GM23338 (cell line): ENCODE results near the gene CTNNA1. TPM values are rescaled to one million over a fixed set of nuclear protein-coding genes. Genes with fewer than 3 reads are reported as not detected.

Experiments used
- ATAC-seq: fragments of 200-7000 bp; cut with Tn5 transposase; 3 replicates; pipeline ENCODE4 v1.9.1; 2020
- DNase-seq: peaks from one replicate; pipeline ENCODE4 v3.0.0-alpha.2; 2015; ENCODE audit warnings: low spot score
- H2AFZ ChIP-seq: fragments of 200-600 bp; sonication (generic); 2 replicates; pipeline ENCODE4 v1.8.0; 2016; ENCODE audit warnings: antibody characterized with exemption, mild to moderate bottlenecking, moderate library complexity
- H3F3A ChIP-seq: fragments of 200-600 bp; sonication (generic); replicated peaks from 2 replicates; pipeline ENCODE4 v1.8.0; 2017; ENCODE audit warnings: antibody characterized with exemption, mixed run types, low read depth
- H3K27ac ChIP-seq: fragments of 200-600 bp; sonication (generic); 2 replicates; pipeline ENCODE4 v1.6.1; 2016; ENCODE audit warnings: low read depth
- H3K27me3 ChIP-seq: fragments of 200-600 bp; sonication (generic); 2 replicates; pipeline ENCODE4 v1.8.0; 2016; ENCODE audit warnings: mild to moderate bottlenecking, mixed run types, moderate library complexity; ENCODE audit not compliant: insufficient read depth
- H3K36me3 ChIP-seq: fragments of 200-600 bp; sonication (generic); 2 replicates; pipeline ENCODE4 v1.8.0; 2016; ENCODE audit warnings: mild to moderate bottlenecking; ENCODE audit not compliant: insufficient read depth
- H3K4me1 ChIP-seq: fragments of 200-600 bp; sonication (generic); 2 replicates; pipeline ENCODE4 v1.8.0; 2016; ENCODE audit warnings: mild to moderate bottlenecking, moderate library complexity; ENCODE audit not compliant: insufficient read depth
- H3K4me2 ChIP-seq: fragments of 200-600 bp; sonication (generic); 2 replicates; pipeline ENCODE4 v1.7.1; 2017; ENCODE audit warnings: mixed run types
- H3K4me3 ChIP-seq: fragments of 200-600 bp; sonication (generic); 2 replicates; pipeline ENCODE4 v1.6.1; 2016; ENCODE audit warnings: mixed run types
- H3K79me2 ChIP-seq: fragments of 200-600 bp; sonication (generic); replicated peaks from 2 replicates; pipeline ENCODE4 v1.8.0; 2017; ENCODE audit warnings: mild to moderate bottlenecking; ENCODE audit not compliant: insufficient read depth
- H3K9me2 ChIP-seq: fragments of 200-600 bp; sonication (generic); 2 replicates; pipeline ENCODE4 v1.8.0; 2017; ENCODE audit not compliant: insufficient read depth
- H4K20me1 ChIP-seq: fragments of 200-600 bp; sonication (generic); replicated peaks from 2 replicates; pipeline ENCODE4 v1.8.0; 2017; ENCODE audit warnings: mild to moderate bottlenecking; ENCODE audit not compliant: insufficient read depth
- H3K27ac Mint-ChIP-seq: 2 replicates; pipeline ENCODE4 v1.8.0; 2020; ENCODE audit warnings: inconsistent platforms, mild to moderate bottlenecking, moderate library complexity, mixed read lengths
- H3K27me3 Mint-ChIP-seq: 3 replicates; pipeline ENCODE4 v1.8.0; 2022; ENCODE audit warnings: low read depth, mild to moderate bottlenecking, moderate library complexity, mixed read lengths, inconsistent platforms; ENCODE audit not compliant: insufficient read depth, poor library complexity
- H3K36me3 Mint-ChIP-seq: 3 replicates; pipeline ENCODE4 v1.8.0; 2021; ENCODE audit warnings: low read depth, mild to moderate bottlenecking, inconsistent platforms, moderate library complexity, mixed read lengths
- H3K4me1 Mint-ChIP-seq: 3 replicates; pipeline ENCODE4 v1.8.0; 2020; ENCODE audit warnings: mild to moderate bottlenecking, inconsistent platforms, mixed read lengths
- H3K4me3 Mint-ChIP-seq: 3 replicates; pipeline ENCODE4 v1.8.0; 2021; ENCODE audit warnings: moderate library complexity, mild to moderate bottlenecking, inconsistent platforms, mixed read lengths
- H3K9me3 Mint-ChIP-seq: 3 replicates; pipeline ENCODE4 v1.8.0; 2020; ENCODE audit warnings: moderate library complexity, mild to moderate bottlenecking, inconsistent platforms, mixed read lengths
- CTCF ChIP-seq, 2 experiments: fragments of 200-600 bp in 1 of 2; sonication (generic) in 1 of 2; conservative IDR thresholded peaks; 2 replicates each; pipeline versions ENCODE4 v1.5.1 to v1.6.1; 2016 to 2017; ENCODE audit warnings: antibody characterized with exemption in 2 of 2, low read depth in 2 of 2, mild to moderate bottlenecking in 2 of 2, moderate library complexity in 1 of 2
- EZH2 ChIP-seq: fragments of 200-600 bp; sonication (generic); IDR thresholded peaks from one replicate; pipeline ENCODE4 v1.8.0; 2017; ENCODE audit warnings: antibody characterized with exemption, mild to moderate bottlenecking, low read depth; ENCODE audit not compliant: unreplicated experiment
- EZH2phosphoT487 ChIP-seq: fragments of 200-600 bp; sonication (generic); IDR thresholded peaks from one replicate; pipeline ENCODE4 v1.8.1; 2018; ENCODE audit warnings: antibody characterized with exemption; ENCODE audit not compliant: unreplicated experiment
- JUNB ChIP-seq: IDR thresholded peaks from one replicate; pipeline ENCODE4 v1.6.1; 2016; ENCODE audit warnings: antibody characterized with exemption; ENCODE audit not compliant: unreplicated experiment
- NANOG ChIP-seq: IDR thresholded peaks from 2 replicates; pipeline ENCODE4 v1.6.1; 2016; ENCODE audit warnings: antibody characterized with exemption, borderline replicate concordance
- REST ChIP-seq: IDR thresholded peaks from one replicate; pipeline ENCODE4 v1.6.1; 2018; ENCODE audit warnings: antibody characterized with exemption; ENCODE audit not compliant: unreplicated experiment
- ZNF331 ChIP-seq: fragments of 250-450 bp; sonication (Bioruptor Pico); IDR thresholded peaks from 2 replicates; pipeline ENCODE4 v1.5.0; 2020; ENCODE audit warnings: low read depth, mild to moderate bottlenecking, moderate library complexity
- ZNF462 ChIP-seq: fragments of 250-450 bp; sonication (Bioruptor Pico); IDR thresholded peaks from 2 replicates; pipeline ENCODE4 v1.5.0; 2020; ENCODE audit warnings: mild to moderate bottlenecking, moderate library complexity
- polyA plus RNA-seq: library from polyadenylated mRNA; unstranded; fragments of >200 nt; fragmentation: Nextera tagmentation; extraction: Ambion mirVana; gene quantifications from 2 replicates; pipeline ENCODE4 v1.2.1, GENCODE V29; 2016
- total RNA-seq: library from RNA; depleted of rRNA; stranded (reverse); fragments of >200 nt; shearing (Covaris generic); gene quantifications from 2 replicates; pipeline ENCODE4 v1.2.3, GENCODE V29; 2014

Gene CTNNA1
- total and polyA plus RNA-seq, 2 experiments from 2014 or later = 111 to 348 TPM

- no peak for TF ChIP-seq ZNF462 (CRISPR knock-in tag)
- no peak for TF ChIP-seq NANOG
- TF ChIP-seq CTCF (conservative IDR thresholded peaks at IDR 0.05; ENCODE audit: low read depth in 2 of 2) = no peak
Observed at GRCh38 chr5:138889994-138890393, 136.8 kb downstream of the CTNNA1 start (continued).

- H3K4me1 Mint-ChIP-seq = peaks cover 3% of the 10 kb centered on the region
- TF ChIP-seq EZH2 (no peak), REST (no peak), JUNB (no peak), EZH2phosphoT487 (no peak), ZNF331 (CRISPR knock-in tag) (no peak)
Observed at GRCh38 chr5:138890644-138891043, 137.4 kb downstream of the CTNNA1 start.

More at GRCh38 chr5:138890644-138891043, 137.4 kb downstream of the CTNNA1 start:
- Histone ChIP-seq H3K27ac (0 out of 2 replicates have a peak overlapping the region, but pooled peaks have one; percentile 45), H3K36me3 (peaks cover 14% of the 10 kb centered on the region), H3K4me1 (peaks cover 3% of the 10 kb centered on the region), H3K4me2 (no peak overlapping the region), H3K79me2 (peaks cover 7% of the 10 kb centered on the region), H3K4me3 (no peak overlapping the region), H2AFZ (no peak overlapping the region), H3K27me3 (no peaks in the 10 kb centered on the region), H3K9me2 (no peaks in the 10 kb centered on the region), H3F3A (no peaks in the 10 kb centered on the region), H4K20me1 (no peaks in the 10 kb centered on the region)
- Mint-ChIP-seq H3K4me3 (no peak overlapping the region; the same call in 2 of the 3 replicates), H3K9me3 (peaks cover 19% of the 10 kb centered on the region), H3K27ac (no peak overlapping the region), H3K36me3 (peaks cover 64% of the 10 kb centered on the region), H3K27me3 (peaks cover 2% of the 10 kb centered on the region)
- no peak for ATAC-seq
- DNase-seq = no peak
